ENCODE data around the gene PIGO. TPM values are rescaled to one million over a fixed set of nuclear protein-coding genes. Genes with fewer than 3 reads are reported as not detected.

Gene PIGO
- total and polyA plus RNA-seq, 4 donors: 13.8 to 38.1 (median 20.2) TPM

GRCh38 chr9:35105571-35106342 is 9.4 kb upstream of the PIGO start:
- 94 to 96% methylated on average over 13 of the region's 13 CpGs for WGBS, 2 donors
- peaks cover 4 to 26% (median 21%) of the 10 kb centered on the region in 5 donors for H3K4me1 ChIP-seq (ENCODE audit: control insufficient read depth in 5 of 5, insufficient read depth in 5 of 5, low read length in 5 of 5)
- no peak for TF ChIP-seq CTCF (IDR thresholded peaks at IDR 0.05; ENCODE audit: control extremely low read depth, extremely low read depth)
- H3K9ac ChIP-seq (ENCODE audit: insufficient read depth in 1 of 2, low read length in 2 of 2): no peak overlapping the region
- DNase-seq (no peak), ATAC-seq (ENCODE audit: insufficient read depth, low FRiP score) (no peak)
- no peaks in the 10 kb centered on the region for H3K27me3 ChIP-seq (ENCODE audit: control insufficient read depth in 3 of 3, insufficient read depth in 3 of 3, low read length in 2 of 3)
- peaks cover 17 to 37% (median 21%) of the 10 kb centered on the region in 4 donors for H3K36me3 ChIP-seq (ENCODE audit: control insufficient read depth in 4 of 4, insufficient read depth in 4 of 4, low read length in 4 of 4)
- H3K4me3 ChIP-seq: no peak overlapping the region
- H3K27ac ChIP-seq (ENCODE audit: low read depth in 1 of 2, low read length in 1 of 2): no peak overlapping the region
- H3K9me3 ChIP-seq (ENCODE audit: control insufficient read depth in 4 of 4, insufficient read depth in 3 of 4, low read length in 3 of 4): no peaks in the 10 kb centered on the region

GRCh38 chr9:35105126-35105525 is 8.7 kb upstream of the PIGO start:
- no peak for ATAC-seq (ENCODE audit: insufficient read depth, low FRiP score)

GRCh38 chr9:35104586-35104985 is 8.2 kb upstream of the PIGO start:
- Histone ChIP-seq H3K36me3 (ENCODE audit: control insufficient read depth in 4 of 4, insufficient read depth in 4 of 4, low read length in 4 of 4) (peaks cover 18 to 45% (median 31%) of the 10 kb centered on the region in 4 donors), H3K27ac (ENCODE audit: low read depth in 1 of 2, low read length in 1 of 2) (no peak overlapping the region), H3K4me1 (ENCODE audit: control insufficient read depth in 5 of 5, insufficient read depth in 5 of 5, low read length in 5 of 5) (peaks cover 4 to 18% (median 17%) of the 10 kb centered on the region in 5 donors), H3K4me3 (no peak overlapping the region), H3K9ac (ENCODE audit: insufficient read depth in 1 of 2, low read length in 2 of 2) (no peak overlapping the region), H3K9me3 (ENCODE audit: control insufficient read depth in 4 of 4, insufficient read depth in 3 of 4, low read length in 3 of 4) (no peaks in the 10 kb centered on the region), H3K27me3 (ENCODE audit: control insufficient read depth in 3 of 3, insufficient read depth in 3 of 3, low read length in 2 of 3) (no peaks in the 10 kb centered on the region)
- no peak for DNase-seq
- no peak for TF ChIP-seq CTCF (IDR thresholded peaks at IDR 0.05; ENCODE audit: control extremely low read depth, extremely low read depth)
- ATAC-seq (ENCODE audit: insufficient read depth, low FRiP score): no peak
- WGBS, 2 donors: 93 to 96% methylated on average over 4 of the region's 4 CpGs

More at GRCh38 chr9:35105126-35105525, 8.7 kb upstream of the PIGO start:
- peaks cover 4 to 19% (median 18%) of the 10 kb centered on the region in 5 donors for H3K4me1 ChIP-seq (ENCODE audit: control insufficient read depth in 5 of 5, insufficient read depth in 5 of 5, low read length in 5 of 5)
- no peak for TF ChIP-seq CTCF (IDR thresholded peaks at IDR 0.05; ENCODE audit: control extremely low read depth, extremely low read depth)
- no peaks in the 10 kb centered on the region for H3K27me3 ChIP-seq (ENCODE audit: control insufficient read depth in 3 of 3, insufficient read depth in 3 of 3, low read length in 2 of 3)
- no peak overlapping the region for H3K27ac ChIP-seq (ENCODE audit: low read depth in 1 of 2, low read length in 1 of 2)
- 92 to 97% methylated on average over 12 of the region's 12 CpGs for WGBS, 2 donors
- no peak overlapping the region for H3K9ac ChIP-seq (ENCODE audit: insufficient read depth in 1 of 2, low read length in 2 of 2)
- H3K36me3 ChIP-seq (ENCODE audit: control insufficient read depth in 4 of 4, insufficient read depth in 4 of 4, low read length in 4 of 4): peaks cover 18 to 42% (median 27%) of the 10 kb centered on the region in 4 donors
- no peak overlapping the region for H3K4me3 ChIP-seq
- no peak for DNase-seq
- H3K9me3 ChIP-seq (ENCODE audit: control insufficient read depth in 4 of 4, insufficient read depth in 3 of 4, low read length in 3 of 4): no peaks in the 10 kb centered on the region
